Neural progenitor cell (in vitro differentiated cells): Measurements from ENCODE around the gene PSMB2. TPM values are rescaled to one million over a fixed set of nuclear protein-coding genes. Genes with fewer than 3 reads are reported as not detected.
"Not testable (repeated sequence)": the region's sequence is repeated elsewhere in the genome, so short reads cannot be mapped to it uniquely, and the experiment has no call there.

Experiments used
- DNase-seq: peaks from one replicate; pipeline ENCODE4 v3.0.0-alpha.2; 2016; ENCODE audit warnings: low spot score
- H2AFZ ChIP-seq: fragments of 200-600 bp; sonication (generic); replicated peaks from 2 replicates; pipeline ENCODE4 v1.6.1; 2016; ENCODE audit warnings: antibody characterized with exemption
- H3F3A ChIP-seq: fragments of 200-600 bp; sonication (generic); 2 replicates; pipeline ENCODE4 v1.6.1; 2016; ENCODE audit warnings: antibody characterized with exemption, low read depth
- H3K27ac ChIP-seq: fragments of 200-600 bp; sonication (generic); 2 replicates; pipeline ENCODE4 v1.5.1; 2016; ENCODE audit warnings: mild to moderate bottlenecking
- H3K27me3 ChIP-seq: fragments of 200-600 bp; sonication (generic); 2 replicates; pipeline ENCODE4 v1.6.1; 2016; ENCODE audit warnings: mild to moderate bottlenecking, moderate library complexity
- H3K36me3 ChIP-seq: fragments of 200-600 bp; sonication (generic); 2 replicates; pipeline ENCODE4 v1.5.1; 2016
- H3K4me1 ChIP-seq: fragments of 200-600 bp; sonication (generic); 2 replicates; pipeline ENCODE4 v1.6.1; 2016; ENCODE audit warnings: mixed run types
- H3K4me2 ChIP-seq: fragments of 200-600 bp; sonication (generic); 2 replicates; pipeline ENCODE4 v1.6.1; 2016
- H3K4me3 ChIP-seq: fragments of 200-600 bp; sonication (generic); 2 replicates; pipeline ENCODE4 v1.5.1; 2016
- H3K79me2 ChIP-seq: fragments of 200-600 bp; sonication (generic); 2 replicates; pipeline ENCODE4 v1.6.1; 2016; ENCODE audit warnings: low read depth
- H3K9ac ChIP-seq: fragments of 200-600 bp; sonication (generic); 2 replicates; pipeline ENCODE4 v1.6.1; 2016
- H3K9me3 ChIP-seq: fragments of 200-600 bp; sonication (generic); 2 replicates; pipeline ENCODE4 v1.5.1; 2016; ENCODE audit warnings: low read depth
- H4K20me1 ChIP-seq: fragments of 200-600 bp; sonication (generic); 2 replicates; pipeline ENCODE4 v1.6.1; 2016; ENCODE audit warnings: low read depth
- H3K27ac Mint-ChIP-seq: 3 replicates; pipeline ENCODE4 v1.8.0; 2021; ENCODE audit warnings: mixed read lengths
- H3K27me3 Mint-ChIP-seq: 2 replicates; pipeline ENCODE4 v1.8.0; 2022; ENCODE audit warnings: low read depth, mild to moderate bottlenecking, inconsistent platforms, moderate library complexity, mixed read lengths; ENCODE audit not compliant: insufficient read depth
- H3K36me3 Mint-ChIP-seq: 3 replicates; pipeline ENCODE4 v1.8.0; 2021; ENCODE audit warnings: mixed read lengths
- H3K4me1 Mint-ChIP-seq: 3 replicates; pipeline ENCODE4 v1.8.0; 2021; ENCODE audit warnings: mixed read lengths
- H3K4me3 Mint-ChIP-seq: 3 replicates; pipeline ENCODE4 v1.8.0; 2021; ENCODE audit warnings: mild to moderate bottlenecking, moderate library complexity, mixed read lengths
- H3K9me3 Mint-ChIP-seq: 3 replicates; pipeline ENCODE4 v1.8.0; 2020; ENCODE audit warnings: mixed read lengths
- EZH2 ChIP-seq: fragments of 200-600 bp; sonication (generic); IDR thresholded peaks from 2 replicates; pipeline ENCODE4 v1.6.1; 2017; ENCODE audit warnings: antibody characterized with exemption, mild to moderate bottlenecking, moderate library complexity
- EZH2phosphoT487 ChIP-seq: fragments of 200-600 bp; sonication (generic); IDR thresholded peaks from 2 replicates; pipeline ENCODE4 v1.6.1; 2017; ENCODE audit warnings: antibody characterized with exemption
- total RNA-seq: library from RNA; depleted of rRNA; stranded (reverse); fragments of >200 nt; gene quantifications from 2 replicates; pipeline ENCODE4 v1.2.3, GENCODE V29; 2015; ENCODE audit warnings: low replicate concordance
- TF ChIP-seq, protein P1 (sequence below): fragments of 200-600 bp; sonication (generic); IDR thresholded peaks from 2 replicates; pipeline ENCODE4 v1.5.1; 2017; ENCODE audit warnings: antibody characterized with exemption, mild to moderate bottlenecking

PSMB2 gene
- total RNA-seq, 1 donor from 2014 or later = 29.7 TPM

DNA sequence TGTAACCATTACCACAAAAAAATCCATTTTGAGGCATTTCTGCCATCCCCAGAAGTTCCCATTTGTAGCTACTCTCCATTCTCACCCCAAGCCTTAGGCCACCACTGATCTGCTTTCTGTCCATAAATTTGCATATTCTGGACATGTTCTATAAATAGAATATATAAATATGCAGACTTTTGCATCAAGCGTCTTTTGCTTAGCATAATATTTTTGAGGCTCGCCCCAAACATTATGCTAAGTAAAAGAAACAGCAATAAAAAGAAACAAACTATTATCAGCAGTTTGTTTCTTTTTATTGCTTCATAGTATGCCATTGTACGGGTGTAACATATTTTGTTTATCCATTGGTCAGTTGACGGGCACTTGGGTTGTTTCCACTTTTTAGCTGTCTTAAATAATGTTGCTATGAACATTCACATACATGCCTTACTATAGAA is 60.4 kb downstream of the PSMB2 start:
- no peak overlapping the region for H3K4me2 ChIP-seq
- H2AFZ ChIP-seq = no peak overlapping the region
- peaks cover 43% of the 10 kb centered on the region for H3K27me3 ChIP-seq
- no peak overlapping the region for H3K27ac ChIP-seq
- H3K9ac ChIP-seq = no peak overlapping the region
- no peaks in the 10 kb centered on the region for H3K36me3 ChIP-seq
- Mint-ChIP-seq H3K4me1 (peaks cover 11% of the 10 kb centered on the region), H3K4me3 (no peak overlapping the region), H3K9me3 (peaks cover 3% of the 10 kb centered on the region), H3K27ac (no peak overlapping the region), H3K27me3 (peaks cover 20% of the 10 kb centered on the region), H3K36me3 (no peaks in the 10 kb centered on the region)
- DNase-seq = no peak
- H3F3A ChIP-seq = peaks cover 12% of the 10 kb centered on the region
- no peaks in the 10 kb centered on the region for H3K79me2 ChIP-seq
- H4K20me1 ChIP-seq = peaks cover 12% of the 10 kb centered on the region
- H3K4me1 ChIP-seq = peaks cover 7% of the 10 kb centered on the region
- TF ChIP-seq, protein P1, sequence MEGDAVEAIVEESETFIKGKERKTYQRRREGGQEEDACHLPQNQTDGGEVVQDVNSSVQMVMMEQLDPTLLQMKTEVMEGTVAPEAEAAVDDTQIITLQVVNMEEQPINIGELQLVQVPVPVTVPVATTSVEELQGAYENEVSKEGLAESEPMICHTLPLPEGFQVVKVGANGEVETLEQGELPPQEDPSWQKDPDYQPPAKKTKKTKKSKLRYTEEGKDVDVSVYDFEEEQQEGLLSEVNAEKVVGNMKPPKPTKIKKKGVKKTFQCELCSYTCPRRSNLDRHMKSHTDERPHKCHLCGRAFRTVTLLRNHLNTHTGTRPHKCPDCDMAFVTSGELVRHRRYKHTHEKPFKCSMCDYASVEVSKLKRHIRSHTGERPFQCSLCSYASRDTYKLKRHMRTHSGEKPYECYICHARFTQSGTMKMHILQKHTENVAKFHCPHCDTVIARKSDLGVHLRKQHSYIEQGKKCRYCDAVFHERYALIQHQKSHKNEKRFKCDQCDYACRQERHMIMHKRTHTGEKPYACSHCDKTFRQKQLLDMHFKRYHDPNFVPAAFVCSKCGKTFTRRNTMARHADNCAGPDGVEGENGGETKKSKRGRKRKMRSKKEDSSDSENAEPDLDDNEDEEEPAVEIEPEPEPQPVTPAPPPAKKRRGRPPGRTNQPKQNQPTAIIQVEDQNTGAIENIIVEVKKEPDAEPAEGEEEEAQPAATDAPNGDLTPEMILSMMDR = no peak
- TF ChIP-seq EZH2 (no peak), EZH2phosphoT487 (no peak)
- H3K4me3 ChIP-seq = no peak overlapping the region
- no peaks in the 10 kb centered on the region for H3K9me3 ChIP-seq

DNA sequence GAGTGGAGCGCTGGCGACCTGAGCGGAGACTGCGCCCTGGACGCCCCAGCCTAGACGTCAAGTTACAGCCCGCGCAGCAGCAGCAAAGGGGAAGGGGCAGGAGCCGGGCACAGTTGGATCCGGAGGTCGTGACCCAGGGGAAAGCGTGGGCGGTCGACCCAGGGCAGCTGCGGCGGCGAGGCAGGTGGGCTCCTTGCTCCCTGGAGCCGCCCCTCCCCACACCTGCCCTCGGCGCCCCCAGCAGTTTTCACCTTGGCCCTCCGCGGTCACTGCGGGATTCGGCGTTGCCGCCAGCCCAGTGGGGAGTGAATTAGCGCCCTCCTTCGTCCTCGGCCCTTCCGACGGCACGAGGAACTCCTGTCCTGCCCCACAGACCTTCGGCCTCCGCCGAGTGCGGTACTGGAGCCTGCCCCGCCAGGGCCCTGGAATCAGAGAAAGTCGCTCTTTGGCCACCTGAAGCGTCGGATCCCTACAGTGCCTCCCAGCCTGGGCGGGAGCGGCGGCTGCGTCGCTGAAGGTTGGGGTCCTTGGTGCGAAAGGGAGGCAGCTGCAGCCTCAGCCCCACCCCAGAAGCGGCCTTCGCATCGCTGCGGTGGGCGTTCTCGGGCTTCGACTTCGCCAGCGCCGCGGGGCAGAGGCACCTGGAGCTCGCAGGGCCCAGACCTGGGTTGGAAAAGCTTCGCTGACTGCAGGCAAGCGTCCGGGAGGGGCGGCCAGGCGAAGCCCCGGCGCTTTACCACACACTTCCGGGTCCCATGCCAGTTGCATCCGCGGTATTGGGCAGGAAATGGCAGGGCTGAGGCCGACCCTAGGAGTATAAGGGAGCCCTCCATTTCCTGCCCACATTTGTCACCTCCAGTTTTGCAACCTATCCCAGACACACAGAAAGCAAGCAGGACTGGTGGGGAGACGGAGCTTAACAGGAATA is 64.0 kb downstream of the PSMB2 start:
- H3K27me3 Mint-ChIP-seq = peaks cover 46% of the 10 kb centered on the region
- peaks cover 13% of the 10 kb centered on the region for H3K4me1 ChIP-seq
- H3K79me2 ChIP-seq = no peaks in the 10 kb centered on the region
- H3K4me2 ChIP-seq = peak overlapping the region; percentile 80
- H3K9ac ChIP-seq = no peak overlapping the region
- peaks cover 80% of the 10 kb centered on the region for H3K27me3 ChIP-seq
- H3K9me3 ChIP-seq = no peaks in the 10 kb centered on the region
- no peak overlapping the region for H3K27ac Mint-ChIP-seq
- peaks cover 27% of the 10 kb centered on the region for H3F3A ChIP-seq
- H3K36me3 Mint-ChIP-seq = peaks cover 2% of the 10 kb centered on the region
- peak; percentile 97 for TF ChIP-seq EZH2
- peak; percentile 93 for TF ChIP-seq EZH2phosphoT487
- TF ChIP-seq, protein P1 = no peak
- H3K27ac ChIP-seq = no peak overlapping the region
- H3K4me3 ChIP-seq = peak overlapping the region; percentile 41
- peaks cover 36% of the 10 kb centered on the region for H4K20me1 ChIP-seq
- no peaks in the 10 kb centered on the region for H3K36me3 ChIP-seq
- DNase-seq = peak; percentile 42
- peak overlapping the region; percentile 42 for H3K4me3 Mint-ChIP-seq
- peaks cover 3% of the 10 kb centered on the region for H3K9me3 Mint-ChIP-seq
- peaks cover 22% of the 10 kb centered on the region for H3K4me1 Mint-ChIP-seq
- peak overlapping the region; percentile 77 for H2AFZ ChIP-seq

- peak overlapping the region; percentile 80 for H3K4me2 ChIP-seq
- not testable (repeated sequence) for H3K36me3 ChIP-seq, H3K27ac ChIP-seq, H3K9me3 ChIP-seq, H3K27ac Mint-ChIP-seq, H3K9me3 Mint-ChIP-seq, DNase-seq, H3K79me2 ChIP-seq, H2AFZ ChIP-seq, H3K36me3 Mint-ChIP-seq, H3K9ac ChIP-seq
- peaks cover 24% of the 10 kb centered on the region for H3K4me1 Mint-ChIP-seq
- peak overlapping the region; percentile 71 for H3K4me3 Mint-ChIP-seq
- peaks cover 29% of the 10 kb centered on the region for H3F3A ChIP-seq
- H3K27me3 ChIP-seq = peaks cover 86% of the 10 kb centered on the region
- peak overlapping the region; percentile 41 for H3K4me3 ChIP-seq
- peaks cover 52% of the 10 kb centered on the region for H3K27me3 Mint-ChIP-seq
- peaks cover 13% of the 10 kb centered on the region for H3K4me1 ChIP-seq
- peaks cover 41% of the 10 kb centered on the region for H4K20me1 ChIP-seq
These were observed 64.6 kb downstream of the PSMB2 start for GRCh38 chr1:35576766-35577070.
